Suprapubic skin (tissue), 3 donors: ENCODE data around the gene ACOX3.

Experiments used
- CTCF ChIP-seq, 2 donors: fragments of 200-600 bp in 1 of 2; fragments of 450-650 bp in 1 of 2; sonication (generic) in 1 of 2; IDR thresholded peaks; one replicate each; pipeline ENCODE4 v1.5.1; 2016 to 2019; ENCODE audit warnings: antibody characterized with exemption in 2 of 2, mild to moderate bottlenecking in 1 of 2, moderate library complexity in 1 of 2
- POLR2A ChIP-seq, 2 donors: fragments of 450-650 bp; IDR thresholded peaks; one replicate each; pipeline ENCODE4 v1.6.1; 2017; ENCODE audit warnings: antibody characterized with exemption in 2 of 2, mild to moderate bottlenecking in 2 of 2, moderate library complexity in 2 of 2

DNA sequence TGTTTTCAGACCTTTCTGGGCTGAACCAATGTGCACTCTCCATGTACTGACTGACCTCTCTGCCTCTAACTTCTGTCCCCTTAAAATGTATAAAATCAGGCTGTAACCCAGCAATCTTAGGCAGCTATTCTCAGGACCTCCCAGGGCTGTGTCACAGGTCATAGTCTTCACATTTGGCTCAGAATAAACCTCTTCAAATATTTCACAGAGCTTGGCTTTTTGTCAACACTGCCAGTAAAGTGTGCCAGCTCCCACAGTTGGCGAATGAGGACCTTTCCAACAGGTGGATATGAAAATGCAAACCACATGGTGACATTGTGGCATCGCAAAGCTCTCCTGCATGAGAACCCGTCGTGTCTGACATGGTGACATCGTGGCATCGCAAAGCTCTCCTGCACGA, 76.4 kb downstream of the ACOX3 start:
- TF ChIP-seq CTCF (IDR thresholded peaks at IDR 0.05) (no peak), POLR2A (IDR thresholded peaks at IDR 0.05) (no peak)
